ENCODE measurements around the gene FAM13B.
"Not testable (repeated sequence)": the region's sequence is repeated elsewhere in the genome, so short reads cannot be mapped to it uniquely, and the experiment has no call there.

FAM13B gene

DNA sequence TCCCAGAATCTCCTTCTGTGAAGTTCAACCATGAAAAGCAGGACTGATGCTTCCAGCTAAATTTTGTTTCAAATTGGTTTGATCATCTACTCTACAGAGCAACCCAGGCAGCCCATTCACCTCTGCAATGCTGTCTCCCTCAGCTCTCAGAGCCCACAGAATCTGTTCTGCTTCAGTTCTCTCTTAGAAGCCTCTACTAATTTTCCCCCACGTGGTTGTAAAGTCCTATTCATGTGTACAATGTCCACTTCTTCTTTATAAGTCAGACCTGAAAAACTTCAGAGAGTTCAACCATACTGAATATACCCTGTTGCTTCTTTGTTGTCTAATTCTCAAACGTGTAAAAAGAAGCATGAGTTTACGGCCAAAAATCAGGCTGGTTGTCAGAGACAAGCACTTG, 21.3 kb upstream of the FAM13B start:
- Mint-ChIP-seq H3K4me3 (no peak overlapping the region), H3K27me3 (ENCODE audit: low read depth) (peaks cover 5% of the 10 kb centered on the region), H3K36me3 (ENCODE audit: low read depth) (no peaks in the 10 kb centered on the region)

DNA sequence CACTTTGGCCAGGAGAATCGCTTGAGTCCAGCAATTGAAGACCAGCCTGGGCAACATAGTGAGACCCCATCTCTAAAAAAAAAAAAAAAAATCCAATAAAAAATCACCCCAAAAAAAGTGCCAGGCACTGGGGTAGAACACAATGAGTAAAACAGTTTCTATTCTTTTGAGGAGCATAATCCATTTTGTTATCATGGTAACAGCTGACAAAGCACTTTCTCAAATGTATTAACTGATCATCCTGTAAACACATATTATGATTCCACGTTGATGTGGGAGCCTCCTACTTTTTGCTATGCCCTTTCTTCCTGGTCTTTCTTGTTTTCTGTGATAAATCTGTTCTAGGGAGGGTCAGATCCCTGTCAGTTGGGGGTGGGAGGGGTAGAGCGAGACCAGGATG, 20.7 kb upstream of the FAM13B start:
- H3K9me3 Mint-ChIP-seq = no peaks in the 10 kb centered on the region
- H3K4me1 Mint-ChIP-seq = no peaks in the 10 kb centered on the region
- no peak overlapping the region for H3K27ac Mint-ChIP-seq
- peaks cover 5% of the 10 kb centered on the region for H3K27me3 Mint-ChIP-seq (ENCODE audit: low read depth)
- no peak overlapping the region for H3K4me3 Mint-ChIP-seq
- no peak for TF ChIP-seq CTCF (IDR thresholded peaks at IDR 0.05; ENCODE audit: unreplicated experiment in 3 of 3)
- H3K36me3 Mint-ChIP-seq (ENCODE audit: low read depth) = no peaks in the 10 kb centered on the region

More for the DNA sequence above, 21.3 kb upstream of the FAM13B start:
- no peak for TF ChIP-seq CTCF (IDR thresholded peaks at IDR 0.05; ENCODE audit: unreplicated experiment in 3 of 3)
- no peak overlapping the region for H3K27ac Mint-ChIP-seq
- no peaks in the 10 kb centered on the region for H3K9me3 Mint-ChIP-seq
- no peaks in the 10 kb centered on the region for H3K4me1 Mint-ChIP-seq

- not testable (repeated sequence) for H3K36me3 Mint-ChIP-seq (ENCODE audit: low read depth); H3K27ac Mint-ChIP-seq; H3K27me3 Mint-ChIP-seq (ENCODE audit: low read depth); H3K4me3 Mint-ChIP-seq; H3K4me1 Mint-ChIP-seq; H3K9me3 Mint-ChIP-seq
Measured at GRCh38 chr5:138052718-138053117, 19.8 kb upstream of the FAM13B start.

DNA sequence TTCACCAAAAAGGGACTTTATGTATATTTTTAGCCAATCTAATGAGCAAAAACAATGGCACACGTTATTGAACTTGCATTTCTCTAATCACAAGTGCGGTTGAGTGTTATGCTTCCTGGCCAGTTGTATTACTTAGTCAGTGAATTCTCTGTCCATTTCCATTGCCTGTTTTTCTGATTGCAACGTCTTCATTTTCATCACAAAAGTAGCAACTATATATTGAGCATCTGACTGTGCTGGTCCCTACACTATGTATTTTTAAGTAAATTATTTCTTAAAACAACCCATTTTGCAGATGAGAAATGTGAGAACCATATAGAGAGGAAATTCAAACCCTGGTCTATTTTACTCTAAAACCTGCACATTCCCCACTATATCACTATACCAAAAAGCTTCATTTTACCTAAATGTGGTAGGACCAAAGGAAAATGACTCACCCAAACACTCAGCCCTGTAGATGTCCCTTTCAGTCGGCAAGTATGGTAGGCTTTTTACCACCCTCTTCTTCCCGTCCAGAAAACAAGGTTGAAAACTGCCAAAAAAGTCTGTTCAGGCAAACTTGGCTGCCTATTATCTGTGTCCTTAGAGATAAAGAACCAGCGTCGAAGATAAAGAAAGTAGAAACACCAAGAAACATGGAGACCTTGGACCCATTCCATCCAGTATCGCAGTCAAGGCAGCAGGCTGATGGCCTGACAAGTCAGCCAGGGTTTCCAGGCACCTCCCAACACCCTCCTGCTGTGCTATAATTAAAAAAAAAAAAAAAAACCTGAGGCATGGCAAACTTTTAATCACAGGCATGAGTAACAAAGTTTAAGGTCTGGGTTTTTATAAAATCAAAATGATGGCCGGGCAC, 18.8 kb upstream of the FAM13B start:
- no peaks in the 10 kb centered on the region for H3K9me3 Mint-ChIP-seq
- H3K4me1 Mint-ChIP-seq = no peaks in the 10 kb centered on the region
- no peak for TF ChIP-seq CTCF (IDR thresholded peaks at IDR 0.05; ENCODE audit: unreplicated experiment in 3 of 3)
- peaks cover 5% of the 10 kb centered on the region for H3K27me3 Mint-ChIP-seq (ENCODE audit: low read depth)
- H3K27ac Mint-ChIP-seq = no peak overlapping the region
- H3K4me3 Mint-ChIP-seq = no peak overlapping the region
- H3K36me3 Mint-ChIP-seq (ENCODE audit: low read depth) = no peaks in the 10 kb centered on the region

GRCh38 chr5:138045283-138045682, 12.4 kb upstream of the FAM13B start:
- H3K9me3 Mint-ChIP-seq; H3K27ac Mint-ChIP-seq; H3K4me1 Mint-ChIP-seq; H3K27me3 Mint-ChIP-seq (ENCODE audit: low read depth); H3K36me3 Mint-ChIP-seq (ENCODE audit: low read depth); H3K4me3 Mint-ChIP-seq: not testable (repeated sequence)

GRCh38 chr5:138038826-138039225, 5.9 kb upstream of the FAM13B start:
- Mint-ChIP-seq H3K4me1 (peaks cover 5% of the 10 kb centered on the region), H3K27ac (no peak overlapping the region), H3K9me3 (no peaks in the 10 kb centered on the region), H3K36me3 (ENCODE audit: low read depth) (no peaks in the 10 kb centered on the region), H3K4me3 (no peak overlapping the region), H3K27me3 (ENCODE audit: low read depth) (no peaks in the 10 kb centered on the region)
- no peak for TF ChIP-seq CTCF (IDR thresholded peaks at IDR 0.05; ENCODE audit: unreplicated experiment in 3 of 3)

All from nephron (organoid).